GM18517 (cell line): Measurements from ENCODE around the gene SULT1C4.
"Not testable (repeated sequence)": the region's sequence is repeated elsewhere in the genome, so short reads cannot be mapped to it uniquely, and the experiment has no call there.

Experiments
- ATAC-seq: cut with Tn5 transposase; IDR thresholded peaks from one replicate; pipeline ENCODE4 v1.9.1; 2021; ENCODE audit warnings: mild to moderate bottlenecking, moderate library complexity; ENCODE audit not compliant: unreplicated experiment

SULT1C4 gene

DNA sequence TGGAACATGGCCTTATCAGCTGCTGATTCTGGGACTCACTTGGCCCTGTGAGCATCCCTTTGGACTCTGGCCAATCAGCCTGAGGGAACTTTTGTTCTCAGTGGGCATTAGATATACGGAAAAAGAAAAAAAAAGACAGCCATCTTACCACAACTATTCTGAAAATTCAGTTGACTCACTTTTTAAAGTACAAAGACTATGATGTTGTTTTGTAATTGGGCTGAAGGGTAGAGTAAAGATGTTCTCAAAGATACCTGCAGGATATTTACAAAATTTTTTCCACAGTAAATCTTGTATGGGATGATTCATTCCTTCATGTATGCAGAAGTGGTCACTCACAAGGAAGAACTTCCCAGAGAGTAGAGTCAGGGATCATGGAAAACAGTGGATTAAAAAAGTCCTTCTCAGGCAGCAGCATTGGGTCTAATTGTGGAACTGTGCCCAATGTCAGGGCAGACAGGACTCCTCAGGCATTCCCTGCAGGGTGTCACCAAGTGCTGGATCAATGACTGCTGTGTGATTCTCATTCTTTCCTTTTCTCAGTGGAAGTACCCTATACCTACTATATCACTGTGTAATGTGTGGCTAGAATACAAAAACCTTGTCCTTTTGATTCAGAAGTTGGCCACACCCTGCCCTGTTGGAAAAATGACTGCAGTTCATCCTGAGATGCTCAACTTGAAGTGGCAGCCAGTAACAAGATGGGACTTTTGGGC is 35.4 kb downstream of the SULT1C4 start:
- ATAC-seq: no peak

DNA sequence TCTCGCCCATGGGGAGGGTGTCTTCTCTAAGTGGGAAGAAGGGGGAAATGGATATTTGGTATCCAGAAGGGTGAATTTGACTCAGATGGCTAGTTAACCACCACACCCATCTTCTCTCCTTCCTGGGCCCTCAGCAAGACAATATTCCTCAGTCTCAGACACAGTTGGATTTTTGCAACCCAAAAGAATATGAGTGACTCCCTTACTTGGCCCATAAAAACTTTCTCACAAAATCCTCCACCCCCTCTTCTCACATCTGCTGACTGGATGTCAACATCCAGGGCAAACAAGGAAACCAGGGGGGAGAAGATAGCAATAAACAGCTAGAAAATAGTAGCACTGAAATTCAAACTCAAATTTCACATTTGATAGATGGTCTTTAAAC is 35.9 kb downstream of the SULT1C4 start:
- no peak for ATAC-seq

DNA sequence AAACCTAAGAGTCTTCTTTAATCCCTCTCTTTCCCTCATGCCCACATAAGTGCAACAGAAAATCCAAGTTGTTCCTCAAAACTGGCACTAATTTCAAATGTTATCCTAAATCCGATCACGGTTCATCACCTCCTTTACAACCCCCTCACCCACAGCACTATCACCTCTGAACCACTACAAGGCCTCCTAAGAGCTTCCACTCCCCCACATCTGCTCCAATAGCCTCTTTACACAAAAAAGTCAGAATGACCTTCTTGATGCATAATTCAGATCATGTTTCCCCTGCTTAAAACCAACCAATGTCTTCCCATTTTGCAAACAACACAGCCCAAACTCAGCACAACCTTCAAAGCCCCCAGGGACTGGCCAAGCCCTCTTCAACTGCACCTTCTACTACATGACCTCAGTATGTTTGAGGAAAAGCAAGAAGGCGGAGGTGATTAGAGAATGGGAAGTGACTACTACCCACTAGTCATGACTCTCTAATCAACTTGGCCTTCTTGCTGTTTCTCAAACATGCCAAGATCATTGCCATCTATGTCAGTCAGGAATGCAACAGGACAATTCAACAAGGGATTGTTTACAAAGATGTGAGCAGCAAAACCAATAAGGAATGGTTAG is 36.6 kb downstream of the SULT1C4 start:
- no peak for ATAC-seq

DNA sequence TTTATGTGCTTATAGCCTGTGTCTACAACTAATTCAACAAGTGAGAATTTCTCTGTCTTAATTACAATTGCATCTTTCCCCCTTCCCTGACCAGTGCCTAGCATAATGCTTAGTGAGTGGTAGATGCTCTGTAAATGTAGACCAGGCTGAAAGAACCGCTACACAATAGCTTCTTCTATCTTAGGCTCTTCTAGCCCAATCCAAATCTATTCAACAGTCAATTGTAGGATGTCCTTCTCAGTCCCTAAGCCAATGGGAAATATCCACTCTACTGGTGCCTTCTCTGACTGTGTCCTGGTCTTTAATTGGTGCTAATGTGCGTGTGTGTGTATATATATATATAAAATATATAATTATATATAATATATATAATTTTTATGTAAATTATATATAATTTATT is 37.2 kb downstream of the SULT1C4 start:
- ATAC-seq: no peak

DNA sequence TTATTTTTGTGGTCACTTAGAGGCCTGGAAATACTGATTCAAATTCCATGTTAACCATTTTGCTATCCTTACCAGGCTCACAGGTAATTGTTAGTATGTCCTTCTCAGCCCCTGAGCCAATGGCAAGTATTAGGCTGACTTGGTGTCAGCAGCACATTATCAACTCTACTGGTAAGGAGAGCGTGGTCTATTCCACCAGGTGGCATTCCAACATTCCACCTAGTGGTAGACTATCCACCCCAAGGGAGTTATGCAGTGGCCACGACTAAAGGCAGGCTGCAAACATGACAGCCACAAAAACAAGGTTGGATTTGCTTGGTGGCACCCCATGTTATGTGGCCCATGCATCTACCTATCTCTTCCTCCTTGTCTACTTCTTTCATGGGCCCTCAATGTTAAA is 39.5 kb downstream of the SULT1C4 start:
- ATAC-seq: no peak

DNA sequence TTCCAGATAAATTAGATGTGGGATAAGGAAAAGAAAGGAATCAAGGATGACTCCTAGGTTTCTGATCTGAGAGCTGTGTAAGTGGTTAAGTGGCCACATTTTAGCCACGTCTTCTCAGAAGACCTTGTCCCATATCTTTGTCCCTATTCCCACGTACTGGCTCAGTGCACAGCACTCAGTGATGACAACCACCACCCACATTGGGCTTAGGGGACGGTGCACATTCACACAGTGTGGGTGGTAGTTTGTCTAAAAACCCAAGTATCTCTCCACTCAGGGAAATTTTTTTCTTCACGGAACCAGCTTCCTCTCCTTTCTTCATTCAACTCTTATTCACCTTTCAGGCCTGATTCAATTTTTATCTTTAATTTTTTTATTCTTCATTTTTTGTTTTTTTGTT is 40.7 kb downstream of the SULT1C4 start:
- no peak for ATAC-seq

DNA sequence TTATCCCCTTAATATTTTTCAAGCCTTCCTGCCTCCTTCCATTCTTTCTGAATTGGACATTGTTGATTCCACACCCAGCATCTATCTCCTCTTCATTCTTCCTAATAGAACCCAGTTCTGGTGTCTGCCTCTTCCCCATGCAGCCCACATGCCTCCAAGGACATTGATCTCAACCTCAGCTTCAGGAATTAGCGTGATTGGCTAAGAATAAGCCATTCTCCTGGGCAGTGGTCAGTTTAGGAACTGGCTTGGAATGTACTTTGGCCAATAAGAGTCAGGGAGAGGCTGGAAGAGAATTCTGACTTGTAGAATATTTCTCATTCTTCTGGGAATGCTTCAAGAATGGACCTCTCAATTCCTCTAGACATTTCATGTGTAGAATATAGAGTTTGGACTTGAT is 45.3 kb downstream of the SULT1C4 start:
- ATAC-seq: no peak

DNA sequence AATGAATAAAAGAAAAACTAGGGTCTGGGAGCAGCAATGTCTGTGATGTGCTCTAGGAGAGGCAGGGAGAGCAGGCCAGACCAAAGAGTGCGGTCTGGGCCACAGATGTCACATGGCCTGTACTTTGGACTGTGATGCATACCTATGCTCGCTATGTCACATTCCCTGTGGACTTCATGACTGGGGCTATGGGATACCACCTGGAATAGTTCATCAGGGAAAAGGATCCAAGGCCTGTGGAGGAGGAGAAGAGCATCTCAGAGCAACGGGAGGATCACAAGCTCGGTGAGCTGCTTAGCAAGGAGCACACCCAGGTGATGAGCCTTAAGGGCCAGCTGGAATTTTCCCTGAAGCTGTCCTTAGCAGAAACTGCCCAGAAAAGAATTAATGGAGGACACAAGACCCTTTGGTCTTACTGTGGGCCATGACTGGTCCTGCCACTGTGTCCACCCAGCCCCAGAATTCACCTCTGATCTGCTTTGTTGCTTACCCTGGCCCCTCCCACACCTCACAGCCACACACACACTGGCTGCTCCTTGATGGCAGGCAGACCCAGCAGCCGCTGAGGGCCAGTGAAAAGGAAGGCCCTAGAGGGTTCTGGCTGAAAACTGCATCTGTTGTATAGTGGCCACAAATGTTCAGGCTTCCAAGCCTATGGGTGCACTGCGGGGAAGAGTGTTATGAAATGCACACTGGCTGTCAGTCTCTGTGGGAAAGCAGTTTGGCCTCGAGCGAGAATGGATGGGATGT is 45.9 kb downstream of the SULT1C4 start:
- no peak for ATAC-seq

DNA sequence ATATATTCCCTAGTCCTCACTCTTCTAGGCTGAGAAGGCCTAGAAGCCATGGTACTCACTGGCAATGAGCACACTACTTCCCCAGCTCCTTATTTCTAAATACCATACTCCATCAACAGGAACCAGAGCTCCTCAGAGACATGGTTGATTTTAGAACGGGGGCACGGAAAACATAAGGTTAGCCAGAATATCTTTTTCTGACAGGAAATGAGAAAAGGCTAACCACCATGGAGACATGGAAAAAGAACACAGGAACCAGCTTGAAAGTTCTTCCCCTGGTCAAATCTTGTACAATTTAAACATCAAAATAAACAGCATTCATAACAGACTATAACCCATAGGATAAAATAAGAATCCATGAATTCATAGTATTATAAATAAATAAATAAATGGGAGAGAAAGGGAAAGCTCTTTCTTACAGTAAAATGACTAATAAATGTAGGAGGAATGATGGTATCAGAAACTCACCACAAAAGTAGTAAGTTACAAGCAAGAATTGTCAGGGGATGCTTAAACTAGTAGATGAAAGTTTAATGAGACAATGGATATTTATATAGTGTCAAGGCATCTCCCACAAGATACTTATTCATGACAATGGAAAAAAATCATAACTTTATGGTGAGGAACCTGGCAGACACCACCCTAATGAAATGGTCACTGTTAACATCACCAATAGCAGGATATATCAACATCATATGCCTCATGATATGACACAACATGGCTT is 50.7 kb downstream of the SULT1C4 start:
- ATAC-seq: no peak

DNA sequence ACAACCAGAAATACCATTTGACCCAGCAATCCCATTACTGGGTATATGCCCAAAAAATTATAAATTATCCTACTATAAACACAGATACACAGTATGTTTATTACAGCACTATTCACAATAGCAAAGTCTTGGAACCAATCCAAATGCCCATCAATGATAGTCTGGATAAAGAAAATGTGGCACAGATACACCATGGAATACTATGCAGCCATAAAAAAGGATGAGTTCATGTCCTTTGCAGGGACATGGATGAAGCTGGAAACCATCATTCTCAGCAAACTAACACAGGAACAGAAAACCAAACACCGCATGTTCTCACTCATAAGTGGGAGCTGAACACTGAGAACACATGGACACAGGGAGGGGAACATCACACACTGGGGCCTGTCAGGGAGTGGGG is 57.8 kb downstream of the SULT1C4 start:
- not testable (repeated sequence) for ATAC-seq

DNA sequence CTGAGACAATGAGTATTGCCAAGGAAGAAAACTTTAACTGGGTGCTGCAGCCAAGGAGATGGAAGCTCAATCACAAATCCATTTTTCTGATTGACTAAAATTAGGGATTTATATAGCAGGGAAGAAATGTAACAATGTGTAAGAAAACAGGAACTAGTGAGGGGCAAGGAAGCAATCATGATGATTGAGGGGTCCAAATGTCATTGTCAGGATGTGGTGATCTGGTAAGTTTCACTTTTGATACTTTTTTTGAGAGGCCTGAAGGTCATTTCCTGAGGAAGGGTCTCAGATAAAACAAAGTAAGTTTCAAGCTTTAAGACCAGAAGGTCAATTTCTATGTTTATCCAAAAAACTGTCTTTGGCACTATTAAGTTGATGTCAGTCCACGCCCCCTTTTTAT is 59.2 kb downstream of the SULT1C4 start:
- ATAC-seq: no peak
